Measurements from ENCODE around the gene NBEAL2. TPM values are rescaled to one million over a fixed set of nuclear protein-coding genes. Genes with fewer than 3 reads are reported as not detected.
"Not testable (repeated sequence)": the region's sequence is repeated elsewhere in the genome, so short reads cannot be mapped to it uniquely, and the experiment has no call there.

The NBEAL2 gene
- total RNA-seq, 1 donor: 62.7 TPM

DNA sequence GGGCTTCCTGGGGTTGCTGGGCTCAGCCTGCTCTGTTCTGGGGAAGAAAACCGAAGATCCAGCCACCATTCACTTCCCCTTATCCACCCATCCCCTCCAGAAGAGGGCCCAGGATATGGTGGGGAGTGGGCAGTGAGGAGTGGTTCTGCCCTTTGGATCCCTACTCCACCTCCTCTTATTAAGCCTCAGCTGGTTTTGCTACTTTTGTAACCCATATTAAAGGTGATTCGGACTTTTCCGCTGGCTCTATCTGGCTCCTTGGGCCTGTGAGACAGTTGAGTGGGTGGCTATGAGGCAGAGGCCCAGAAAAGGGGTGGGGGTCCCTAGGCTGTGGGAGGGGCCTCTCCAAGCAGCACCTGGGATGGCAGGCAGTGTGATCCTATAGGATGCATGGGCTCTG lies 33.8 kb downstream of the NBEAL2 start:
- H3K4me1 ChIP-seq (ENCODE audit: insufficient read depth, low read length): peaks cover 34% of the 10 kb centered on the region
- no peaks in the 10 kb centered on the region for H3K27me3 ChIP-seq (ENCODE audit: insufficient read depth, low read length)
- H3K4me3 ChIP-seq (ENCODE audit: low read length): no peak overlapping the region
- H3K9me3 ChIP-seq (ENCODE audit: low read depth, low read length): no peaks in the 10 kb centered on the region

DNA sequence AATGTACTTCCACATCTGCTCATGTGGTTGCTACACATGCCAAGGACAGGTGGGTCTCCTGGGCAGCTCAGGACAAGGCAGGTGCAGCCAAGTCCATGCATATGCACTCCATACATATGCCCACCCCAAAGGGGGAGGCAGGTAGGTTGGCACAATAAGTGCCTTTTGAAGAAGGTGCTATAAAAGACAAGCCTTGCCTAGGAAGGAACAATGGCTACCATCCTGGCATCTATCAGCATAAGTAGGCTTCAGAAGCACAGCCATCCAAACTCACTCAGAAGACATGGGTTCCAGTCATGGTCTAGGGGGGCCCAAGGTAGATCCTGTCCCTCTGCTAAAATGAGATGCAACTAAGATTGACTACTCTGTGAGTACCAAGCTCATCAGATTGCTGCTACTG lies 34.6 kb downstream of the NBEAL2 start:
- H3K9me3 ChIP-seq (ENCODE audit: low read depth, low read length): no peaks in the 10 kb centered on the region
- peaks cover 31% of the 10 kb centered on the region for H3K4me1 ChIP-seq (ENCODE audit: insufficient read depth, low read length)
- H3K4me3 ChIP-seq (ENCODE audit: low read length): no peak overlapping the region
- H3K27me3 ChIP-seq (ENCODE audit: insufficient read depth, low read length): no peaks in the 10 kb centered on the region

DNA sequence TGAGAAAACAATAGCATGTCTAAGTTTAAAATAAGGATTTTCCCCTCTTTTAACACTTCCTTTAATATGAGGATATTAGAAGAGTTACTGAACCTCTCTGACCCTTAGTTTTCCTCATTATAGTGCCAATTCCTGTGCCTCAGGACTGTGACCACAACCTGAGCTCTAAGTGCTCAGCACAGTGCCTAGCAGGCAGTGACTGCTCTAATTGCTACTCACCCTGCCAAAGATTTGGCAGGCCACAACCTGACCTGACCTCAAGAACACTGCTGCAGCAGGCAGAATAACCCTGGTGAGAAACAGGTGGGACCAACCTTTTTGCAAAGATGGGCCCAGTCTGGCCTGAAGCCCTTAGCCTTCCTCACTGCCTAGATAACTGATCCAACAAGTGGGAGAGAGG lies 35.7 kb downstream of the NBEAL2 start:
- H3K9me3 ChIP-seq (ENCODE audit: low read depth, low read length): no peaks in the 10 kb centered on the region
- H3K27me3 ChIP-seq (ENCODE audit: insufficient read depth, low read length): no peaks in the 10 kb centered on the region
- peaks cover 25% of the 10 kb centered on the region for H3K4me1 ChIP-seq (ENCODE audit: insufficient read depth, low read length)
- no peak overlapping the region for H3K4me3 ChIP-seq (ENCODE audit: low read length)

DNA sequence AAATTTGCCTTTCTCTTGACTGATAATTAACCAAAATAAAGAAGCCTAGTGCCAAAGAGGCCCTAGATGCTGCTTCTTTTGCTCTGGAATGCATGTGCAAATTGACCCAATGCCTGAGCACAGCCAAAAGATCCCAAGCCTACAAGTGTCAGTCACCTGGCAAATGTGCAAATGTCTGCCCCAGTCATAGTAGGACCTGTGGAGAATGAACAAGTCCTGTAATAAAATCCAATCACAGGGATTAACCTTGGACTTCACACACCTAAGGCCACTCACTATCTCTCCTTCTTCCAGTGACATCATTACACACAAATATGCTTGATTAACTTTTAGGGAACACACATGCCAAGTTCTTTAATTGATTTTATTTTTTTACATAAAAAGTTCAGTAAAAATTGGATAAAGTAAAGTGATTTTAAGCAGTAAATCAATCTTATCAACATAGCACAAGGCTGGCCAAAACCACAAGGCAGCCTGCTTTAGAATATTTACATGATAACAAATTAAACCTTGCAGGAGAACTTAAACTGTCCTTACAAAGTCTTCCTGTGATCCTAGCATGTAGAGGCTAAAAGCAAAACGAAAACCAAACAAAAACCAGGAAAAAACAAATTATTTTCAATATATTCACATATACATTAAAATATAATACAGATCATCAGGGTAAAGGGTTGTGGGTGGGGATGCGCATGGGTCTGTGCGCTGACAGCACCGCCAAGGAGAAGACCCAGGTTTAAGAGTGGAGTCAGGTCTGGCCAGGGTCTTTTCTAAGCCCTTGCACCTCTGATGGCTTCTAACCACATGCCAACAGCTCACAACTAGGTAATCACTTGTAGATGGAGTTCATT lies 36.8 kb downstream of the NBEAL2 start:
- Histone ChIP-seq H3K4me1 (ENCODE audit: insufficient read depth, low read length) (peaks cover 23% of the 10 kb centered on the region), H3K9me3 (ENCODE audit: low read depth, low read length) (no peaks in the 10 kb centered on the region), H3K4me3 (ENCODE audit: low read length) (no peak overlapping the region), H3K27me3 (ENCODE audit: insufficient read depth, low read length) (no peaks in the 10 kb centered on the region)

DNA sequence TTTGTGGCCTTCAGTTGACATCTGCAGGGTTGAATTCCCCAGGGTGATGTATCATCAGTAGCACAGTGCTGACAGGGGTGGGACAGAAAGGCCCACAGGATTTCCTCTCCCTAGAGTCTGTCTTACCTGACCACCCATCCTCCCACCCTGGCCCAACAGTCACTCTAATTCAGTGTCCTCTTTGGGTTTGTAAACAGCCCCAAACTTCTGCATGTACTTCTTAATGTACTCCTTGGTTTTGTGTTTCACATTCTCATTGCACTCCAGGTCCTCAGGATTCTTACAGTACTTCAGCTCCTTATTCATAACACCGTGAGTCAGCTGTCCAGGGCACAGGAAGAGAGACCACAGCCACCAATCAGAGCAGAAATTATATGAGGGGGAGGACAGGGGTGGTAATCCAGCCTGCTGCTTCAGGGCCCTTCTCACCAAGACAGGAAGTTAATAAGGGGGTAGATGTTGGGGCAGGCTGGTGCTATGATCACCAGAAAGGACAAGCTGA lies 37.5 kb downstream of the NBEAL2 start:
- no peak overlapping the region for H3K4me3 ChIP-seq (ENCODE audit: low read length)

DNA sequence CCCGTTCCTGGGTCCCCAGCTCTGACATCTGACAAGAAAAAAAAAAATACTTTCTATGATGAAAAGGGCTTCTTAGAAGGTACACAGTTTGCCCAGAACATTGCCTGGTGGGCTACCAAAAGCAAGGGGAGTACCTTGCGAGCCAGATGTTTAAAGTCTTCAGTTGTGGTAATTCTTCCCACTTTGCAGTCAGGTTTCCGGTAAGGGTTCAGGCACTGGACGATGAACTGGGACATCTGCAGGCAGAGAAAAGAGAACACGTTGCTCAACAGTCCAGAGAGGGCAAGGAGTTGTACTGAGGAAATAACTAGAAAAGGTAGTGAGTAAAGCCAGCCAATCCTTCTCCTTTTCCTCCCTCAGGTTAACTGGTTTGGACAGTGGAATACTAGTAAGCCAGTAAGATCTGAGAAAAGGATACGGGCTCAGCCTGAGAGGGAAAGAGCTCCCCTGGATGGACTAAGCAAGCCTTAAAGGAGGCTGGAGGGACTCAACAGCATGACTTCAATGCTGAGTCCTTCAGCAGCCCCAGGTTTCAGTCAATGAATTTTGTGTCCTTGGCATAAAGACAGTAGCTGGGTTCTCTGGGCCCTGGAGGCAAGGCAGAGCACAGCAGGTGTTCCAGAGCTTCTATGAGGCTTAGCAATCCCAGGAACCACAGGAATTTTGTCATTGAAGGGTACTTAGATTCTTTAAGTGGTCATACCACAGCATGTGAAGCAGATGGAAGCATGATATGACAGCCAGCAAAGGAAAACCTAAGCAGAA lies 38.2 kb downstream of the NBEAL2 start:
- Histone ChIP-seq H3K4me3 (ENCODE audit: low read length) (no peak overlapping the region), H3K9me3 (ENCODE audit: low read depth, low read length) (no peaks in the 10 kb centered on the region), H3K4me1 (ENCODE audit: insufficient read depth, low read length) (peaks cover 23% of the 10 kb centered on the region), H3K27me3 (ENCODE audit: insufficient read depth, low read length) (no peaks in the 10 kb centered on the region)

More for the DNA sequence above, 37.5 kb downstream of the NBEAL2 start:
- Histone ChIP-seq H3K4me1 (ENCODE audit: insufficient read depth, low read length) (peaks cover 23% of the 10 kb centered on the region), H3K9me3 (ENCODE audit: low read depth, low read length) (no peaks in the 10 kb centered on the region), H3K27me3 (ENCODE audit: insufficient read depth, low read length) (no peaks in the 10 kb centered on the region)

DNA sequence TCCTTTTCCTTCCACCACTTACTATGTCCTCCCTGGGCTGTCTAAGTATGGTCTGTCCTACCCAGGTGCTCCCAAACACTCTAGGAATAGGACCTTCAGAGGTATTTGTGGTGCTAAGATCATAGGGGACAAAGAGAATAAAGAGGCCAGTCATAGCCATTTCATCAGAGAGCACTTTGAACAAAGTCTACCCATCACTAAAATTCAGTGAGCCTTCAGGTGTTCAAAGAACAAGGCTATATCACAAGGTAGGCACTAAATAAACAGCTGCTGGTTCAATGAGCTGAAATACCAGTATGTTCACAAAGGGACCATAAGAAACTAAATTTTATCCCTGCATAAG lies 38.8 kb downstream of the NBEAL2 start:
- Histone ChIP-seq H3K4me1 (ENCODE audit: insufficient read depth, low read length) (peaks cover 23% of the 10 kb centered on the region), H3K27me3 (ENCODE audit: insufficient read depth, low read length) (no peaks in the 10 kb centered on the region), H3K9me3 (ENCODE audit: low read depth, low read length) (no peaks in the 10 kb centered on the region), H3K4me3 (ENCODE audit: low read length) (no peak overlapping the region)

DNA sequence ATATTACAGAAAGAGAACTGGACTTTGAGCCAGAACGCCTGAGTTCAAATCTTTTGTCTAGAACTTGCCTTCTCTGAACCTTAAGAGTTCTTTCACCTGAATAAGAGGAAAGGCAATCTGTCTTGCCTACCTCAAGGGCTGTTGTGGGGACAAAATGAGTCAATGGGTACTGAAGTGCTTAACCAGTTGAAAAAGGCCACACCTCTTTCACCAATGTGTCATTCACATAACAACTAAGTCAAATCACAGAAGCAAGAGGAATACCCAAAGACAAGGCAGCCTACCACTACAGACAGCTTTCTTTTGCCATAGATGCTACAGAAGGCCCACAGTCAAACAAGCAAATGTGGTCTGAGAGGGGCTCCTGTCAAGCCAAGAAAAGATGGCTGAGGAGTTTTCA lies 39.7 kb downstream of the NBEAL2 start:
- Histone ChIP-seq H3K4me3 (ENCODE audit: low read length) (no peak overlapping the region), H3K27me3 (ENCODE audit: insufficient read depth, low read length) (no peaks in the 10 kb centered on the region), H3K9me3 (ENCODE audit: low read depth, low read length) (no peaks in the 10 kb centered on the region), H3K4me1 (ENCODE audit: insufficient read depth, low read length) (peaks cover 23% of the 10 kb centered on the region)

DNA sequence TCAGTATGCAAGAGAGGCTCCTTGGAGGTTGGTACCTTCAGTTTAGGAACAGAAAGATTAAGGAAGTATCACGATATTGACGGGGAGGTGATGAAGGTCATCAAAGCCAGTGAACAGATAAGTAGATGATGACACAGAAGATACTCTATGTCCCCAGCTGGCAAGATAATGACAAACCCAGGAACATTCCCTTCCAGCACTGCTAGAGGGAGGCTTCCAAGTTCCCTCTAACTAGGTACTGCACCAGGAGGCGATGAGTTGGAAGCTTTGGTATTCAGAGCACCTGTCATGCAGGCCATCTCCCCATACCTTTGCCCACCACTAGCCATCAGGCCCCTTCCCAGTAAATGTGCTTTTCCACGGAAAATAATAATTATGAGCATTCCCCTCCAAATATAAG lies 40.8 kb downstream of the NBEAL2 start:
- H3K27me3 ChIP-seq (ENCODE audit: insufficient read depth, low read length): no peaks in the 10 kb centered on the region
- no peak overlapping the region for H3K4me3 ChIP-seq (ENCODE audit: low read length)
- peaks cover 23% of the 10 kb centered on the region for H3K4me1 ChIP-seq (ENCODE audit: insufficient read depth, low read length)
- H3K9me3 ChIP-seq (ENCODE audit: low read depth, low read length): no peaks in the 10 kb centered on the region

DNA sequence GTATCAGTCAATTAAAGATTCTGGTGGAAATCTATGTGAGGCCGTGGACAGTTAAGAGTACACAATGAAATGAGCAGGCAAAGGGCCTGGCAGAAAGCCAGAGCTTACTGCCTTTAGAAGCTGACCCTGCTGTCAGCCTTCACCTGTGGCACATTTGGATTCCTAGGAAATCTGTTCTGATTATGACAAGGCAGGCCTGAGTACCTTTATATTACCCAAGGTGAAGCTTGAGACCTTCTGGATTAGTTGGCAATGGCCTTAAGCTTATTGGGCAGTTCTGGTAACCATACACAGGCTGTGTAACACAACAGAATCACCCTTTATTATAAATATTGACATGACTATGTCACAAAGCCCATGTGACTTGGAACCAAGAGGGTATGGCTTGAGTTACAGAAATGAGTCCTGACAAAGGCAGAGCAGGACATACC lies 43.2 kb downstream of the NBEAL2 start:
- no peaks in the 10 kb centered on the region for H3K9me3 ChIP-seq (ENCODE audit: low read depth, low read length)
- peaks cover 10% of the 10 kb centered on the region for H3K4me1 ChIP-seq (ENCODE audit: insufficient read depth, low read length)
- H3K27me3 ChIP-seq (ENCODE audit: insufficient read depth, low read length): no peaks in the 10 kb centered on the region
- no peak overlapping the region for H3K4me3 ChIP-seq (ENCODE audit: low read length)

DNA sequence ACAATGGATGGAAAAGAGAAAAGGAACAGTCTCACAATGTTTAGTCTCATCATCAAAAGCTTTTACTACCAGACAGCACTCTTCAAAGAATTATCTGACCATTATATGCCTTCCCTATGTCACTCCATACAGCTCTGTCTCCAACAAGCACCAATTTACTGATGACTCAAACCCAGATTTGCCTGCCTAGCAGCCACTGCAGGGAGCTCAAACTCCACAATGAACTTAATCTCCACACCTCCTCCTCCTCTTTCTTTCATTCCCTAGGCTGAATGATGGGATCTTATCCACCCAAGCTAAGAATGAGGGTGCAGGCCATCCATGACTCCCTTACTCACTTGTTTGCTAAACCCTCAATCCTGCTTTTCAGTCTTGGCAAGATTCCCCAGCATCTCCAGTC lies 45.5 kb downstream of the NBEAL2 start:
- Histone ChIP-seq H3K9me3 (ENCODE audit: low read depth, low read length) (no peaks in the 10 kb centered on the region), H3K4me3 (ENCODE audit: low read length) (no peak overlapping the region), H3K4me1 (ENCODE audit: insufficient read depth, low read length) (no peaks in the 10 kb centered on the region), H3K27me3 (ENCODE audit: insufficient read depth, low read length) (no peaks in the 10 kb centered on the region)

DNA sequence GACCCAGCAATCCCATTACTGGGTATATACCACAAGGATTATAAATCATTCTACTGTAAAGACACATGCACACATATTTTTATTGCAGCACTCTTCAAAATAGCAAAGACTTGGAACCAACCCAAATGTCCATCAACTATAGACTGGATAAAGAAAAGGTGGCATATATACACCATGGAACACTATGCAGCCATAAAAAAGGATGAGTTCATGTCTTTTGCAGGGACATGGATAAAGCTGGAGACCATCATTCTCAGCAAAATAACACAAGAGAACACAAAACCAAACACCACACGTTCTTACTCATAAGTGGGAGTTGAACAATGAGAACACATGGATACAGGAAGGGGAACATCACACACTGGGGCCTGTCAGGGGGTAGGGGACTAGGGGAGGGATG lies 47.0 kb downstream of the NBEAL2 start:
- H3K4me1 ChIP-seq (ENCODE audit: insufficient read depth, low read length); H3K4me3 ChIP-seq (ENCODE audit: low read length); H3K9me3 ChIP-seq (ENCODE audit: low read depth, low read length); H3K27me3 ChIP-seq (ENCODE audit: insufficient read depth, low read length): not testable (repeated sequence)

DNA sequence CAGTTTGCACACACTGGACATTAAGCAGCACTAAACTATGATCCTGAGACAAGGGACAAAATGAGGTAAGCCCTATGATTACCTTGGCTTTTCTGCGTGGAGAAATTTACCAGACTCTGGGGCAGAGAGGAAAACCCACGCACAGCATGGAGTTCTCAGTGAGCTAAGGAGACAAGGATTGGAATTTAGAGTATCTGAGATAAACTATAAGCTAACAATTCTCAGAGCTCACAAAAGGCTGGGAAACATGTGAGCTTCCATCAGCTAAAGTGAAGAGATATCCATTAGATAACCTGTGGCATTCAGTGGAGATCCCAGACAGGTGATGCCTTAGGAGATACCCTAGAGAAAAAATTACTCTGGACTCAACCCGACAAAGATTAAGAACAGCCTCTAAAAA lies 48.7 kb downstream of the NBEAL2 start:
- Histone ChIP-seq H3K4me3 (ENCODE audit: low read length) (no peak overlapping the region), H3K9me3 (ENCODE audit: low read depth, low read length) (no peaks in the 10 kb centered on the region), H3K4me1 (ENCODE audit: insufficient read depth, low read length) (peaks cover 5% of the 10 kb centered on the region), H3K27me3 (ENCODE audit: insufficient read depth, low read length) (no peaks in the 10 kb centered on the region)

DNA sequence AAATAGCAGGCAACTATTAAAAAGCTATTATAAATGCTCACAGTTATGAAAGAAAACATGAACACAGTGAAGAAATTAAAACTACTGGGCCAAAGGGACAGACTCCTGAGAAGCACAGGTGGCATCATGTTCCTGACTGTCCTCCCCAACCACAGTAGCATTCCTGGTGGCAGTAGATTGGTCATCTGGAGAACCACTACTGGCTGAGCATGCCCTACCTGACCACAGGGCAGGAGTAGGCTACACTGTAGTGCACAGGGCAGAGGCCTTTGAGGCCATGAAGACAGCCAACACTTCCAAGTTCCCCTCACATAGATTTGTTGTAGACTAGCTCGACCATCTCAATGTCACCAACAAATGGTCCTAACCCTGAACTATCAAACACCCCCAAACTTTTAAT lies 49.2 kb downstream of the NBEAL2 start:
- H3K4me3 ChIP-seq (ENCODE audit: low read length): no peak overlapping the region

DNA sequence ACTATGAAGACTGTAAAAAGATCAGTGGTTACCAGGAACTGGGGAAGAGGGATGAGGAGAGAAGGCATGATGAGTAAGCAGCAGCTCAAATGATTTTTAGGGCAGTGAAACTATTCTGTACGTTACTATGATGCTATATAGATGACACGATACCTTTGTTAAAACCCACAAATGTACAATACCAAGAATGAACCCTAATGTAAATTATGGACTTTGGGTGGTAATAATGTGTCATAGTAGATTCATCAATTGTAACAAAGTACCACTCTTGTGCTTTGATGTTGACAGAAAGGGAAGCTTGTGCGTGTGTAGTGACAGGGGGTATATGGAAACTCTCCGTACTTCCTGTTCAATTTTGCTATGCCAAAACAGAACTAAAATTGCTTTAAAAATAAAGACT lies 51.6 kb downstream of the NBEAL2 start:
- not testable (repeated sequence) for H3K4me1 ChIP-seq (ENCODE audit: insufficient read depth, low read length); H3K4me3 ChIP-seq (ENCODE audit: low read length); H3K27me3 ChIP-seq (ENCODE audit: insufficient read depth, low read length); H3K9me3 ChIP-seq (ENCODE audit: low read depth, low read length)

More for the DNA sequence above, 49.2 kb downstream of the NBEAL2 start:
- no peaks in the 10 kb centered on the region for H3K9me3 ChIP-seq (ENCODE audit: low read depth, low read length)
- H3K27me3 ChIP-seq (ENCODE audit: insufficient read depth, low read length): no peaks in the 10 kb centered on the region
- peaks cover 5% of the 10 kb centered on the region for H3K4me1 ChIP-seq (ENCODE audit: insufficient read depth, low read length)
